Activated CD4-positive, alpha-beta T cell treated with anti-CD3 and anti-CD28 coated beads, Interleukin-2, amount 50 U/mL, for 16 hours (primary cell): ENCODE results near the gene KRTAP5-10.
"Not testable (repeated sequence)": the region's sequence is repeated elsewhere in the genome, so short reads cannot be mapped to it uniquely, and the experiment has no call there.

Experiments
- DNase-seq: peaks from one replicate; pipeline ENCODE4 v3.0.0-alpha.2; 2020

Gene KRTAP5-10

GRCh38 chr11:71565263-71565662, at the start of gene KRTAP5-10:
TSS of gene KRTAP5-10 (plus strand) at chr11:71565563. CDS start at chr11:71565588, 25 bp downstream.
- no peak for DNase-seq

GRCh38 chr11:71518506-71519471, 46.6 kb upstream of the KRTAP5-10 start:
- DNase-seq, result no peak

GRCh38 chr11:71519546-71519945, 45.8 kb upstream of the KRTAP5-10 start:
- no peak for DNase-seq

GRCh38 chr11:71525188-71525937, 40.0 kb upstream of the KRTAP5-10 start:
- DNase-seq, result no peak

- DNase-seq, result no peak
Measured at GRCh38 chr11:71525938-71526495, 39.3 kb upstream of the KRTAP5-10 start.

GRCh38 chr11:71526796-71527575, 38.4 kb upstream of the KRTAP5-10 start, which contains the start of gene KRTAP5-7:
TSS of gene KRTAP5-7 (plus strand) at chr11:71527267. CDS start at chr11:71527301, 34 bp downstream.
- not testable (repeated sequence) for DNase-seq

- no peak for DNase-seq
Measured at GRCh38 chr11:71527576-71528210, 37.7 kb upstream of the KRTAP5-10 start.

GRCh38 chr11:71530602-71531001, 34.8 kb upstream of the KRTAP5-10 start:
- DNase-seq, result no peak

GRCh38 chr11:71532036-71532610, 33.2 kb upstream of the KRTAP5-10 start:
- DNase-seq, result no peak

GRCh38 chr11:71534711-71535608, 30.4 kb upstream of the KRTAP5-10 start:
- DNase-seq, result not testable (repeated sequence)

GRCh38 chr11:71535825-71536224, 29.5 kb upstream of the KRTAP5-10 start:
- no peak for DNase-seq

GRCh38 chr11:71537537-71537936, 27.8 kb upstream of the KRTAP5-10 start:
- no peak for DNase-seq

- DNase-seq, result not testable (repeated sequence)
Measured at GRCh38 chr11:71537977-71538665, 27.2 kb upstream of the KRTAP5-10 start, which contains the start of gene KRTAP5-8. TSS of gene KRTAP5-8 (plus strand) at chr11:71538025. CDS start at chr11:71538056, 31 bp downstream.

GRCh38 chr11:71538666-71538990, 26.7 kb upstream of the KRTAP5-10 start:
- DNase-seq, result no peak

GRCh38 chr11:71539017-71539416, 26.3 kb upstream of the KRTAP5-10 start:
- DNase-seq, result no peak

- not testable (repeated sequence) for DNase-seq
Measured at GRCh38 chr11:71539971-71540370, 25.4 kb upstream of the KRTAP5-10 start.

- DNase-seq, result not testable (repeated sequence)
Measured at GRCh38 chr11:71540521-71541304, 24.6 kb upstream of the KRTAP5-10 start.

GRCh38 chr11:71542382-71542781, 23.0 kb upstream of the KRTAP5-10 start:
- DNase-seq, result no peak
